IMR-90 (cell line): ENCODE data around the gene NEFH.

Experiments
- MAFK ChIP-seq: IDR thresholded peaks from 2 replicates; pipeline ENCODE4 v1.6.1; 2012; ENCODE audit warnings: low read depth, low read length, improper control_type of control experiment
- MXI1 ChIP-seq: IDR thresholded peaks from 2 replicates; pipeline ENCODE4 v1.6.1; 2012; ENCODE audit warnings: low read depth, mild to moderate bottlenecking, low read length, moderate library complexity, borderline replicate concordance
- POLR2A ChIP-seq: IDR thresholded peaks from 2 replicates; pipeline ENCODE4 v1.6.1; 2012; ENCODE audit warnings: mild to moderate bottlenecking, low read depth, low read length
- RAD21 ChIP-seq: IDR thresholded peaks from 2 replicates; pipeline ENCODE4 v1.6.1; 2012; ENCODE audit warnings: low read length, improper control_type of control experiment
- TF ChIP-seq, protein P1 (sequence below): conservative IDR thresholded peaks from 2 replicates; pipeline ENCODE4 v1.5.1; 2012; ENCODE audit warnings: mild to moderate bottlenecking, low read depth, low read length, improper control_type of control experiment
- TF ChIP-seq, protein P2 (sequence below): fragments of 150-350 bp; IDR thresholded peaks from 2 replicates; pipeline ENCODE4 v1.6.1; 2016; ENCODE audit warnings: low read depth, mild to moderate bottlenecking, low read length, moderate library complexity, borderline replicate concordance
- TF ChIP-seq, protein P3 (sequence below): fragments of 150-350 bp; IDR thresholded peaks from 2 replicates; pipeline ENCODE4 v1.6.1; 2017; ENCODE audit warnings: mild to moderate bottlenecking, antibody characterized with exemption, low read length, low read depth

DNA sequence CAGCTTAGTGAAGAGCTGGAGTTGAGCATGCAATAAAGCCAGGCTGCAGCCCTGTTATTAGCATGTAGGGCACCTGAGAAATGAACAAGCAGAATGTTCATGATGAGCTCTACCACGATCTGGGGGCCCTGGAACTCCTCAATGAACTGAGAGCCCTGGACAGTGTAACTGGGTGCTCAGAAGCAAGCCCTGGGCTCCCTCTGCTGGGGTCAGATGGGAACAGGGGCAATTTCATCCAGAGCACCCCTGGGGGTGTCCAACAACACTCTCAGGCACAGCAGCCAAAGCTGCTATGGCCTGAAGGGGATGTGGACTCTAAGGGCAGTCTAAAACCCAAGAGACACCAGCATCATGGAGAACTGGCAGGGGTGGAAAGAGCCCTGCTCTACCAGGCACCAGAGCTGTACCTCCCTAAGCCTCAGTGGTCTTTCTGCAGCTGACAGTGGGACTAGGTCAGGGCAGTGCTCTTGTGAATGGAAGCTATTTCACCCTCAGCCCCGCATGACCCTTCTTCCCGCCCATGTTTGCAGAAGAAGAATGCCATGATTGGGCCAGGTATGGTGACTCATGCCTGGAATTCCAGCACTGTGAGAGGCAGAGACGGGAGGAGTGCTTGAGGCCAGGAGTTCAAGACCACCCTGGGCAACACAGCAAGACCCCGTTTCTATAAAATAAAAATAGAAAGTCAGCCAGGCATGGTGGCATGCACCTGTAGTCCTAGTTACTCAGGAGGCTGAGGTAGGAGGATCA lies 44.6 kb downstream of the NEFH start:
- no peak for TF ChIP-seq MAFK
- TF ChIP-seq, protein P1, sequence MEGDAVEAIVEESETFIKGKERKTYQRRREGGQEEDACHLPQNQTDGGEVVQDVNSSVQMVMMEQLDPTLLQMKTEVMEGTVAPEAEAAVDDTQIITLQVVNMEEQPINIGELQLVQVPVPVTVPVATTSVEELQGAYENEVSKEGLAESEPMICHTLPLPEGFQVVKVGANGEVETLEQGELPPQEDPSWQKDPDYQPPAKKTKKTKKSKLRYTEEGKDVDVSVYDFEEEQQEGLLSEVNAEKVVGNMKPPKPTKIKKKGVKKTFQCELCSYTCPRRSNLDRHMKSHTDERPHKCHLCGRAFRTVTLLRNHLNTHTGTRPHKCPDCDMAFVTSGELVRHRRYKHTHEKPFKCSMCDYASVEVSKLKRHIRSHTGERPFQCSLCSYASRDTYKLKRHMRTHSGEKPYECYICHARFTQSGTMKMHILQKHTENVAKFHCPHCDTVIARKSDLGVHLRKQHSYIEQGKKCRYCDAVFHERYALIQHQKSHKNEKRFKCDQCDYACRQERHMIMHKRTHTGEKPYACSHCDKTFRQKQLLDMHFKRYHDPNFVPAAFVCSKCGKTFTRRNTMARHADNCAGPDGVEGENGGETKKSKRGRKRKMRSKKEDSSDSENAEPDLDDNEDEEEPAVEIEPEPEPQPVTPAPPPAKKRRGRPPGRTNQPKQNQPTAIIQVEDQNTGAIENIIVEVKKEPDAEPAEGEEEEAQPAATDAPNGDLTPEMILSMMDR, result peak; percentile 42
- no peak for TF ChIP-seq POLR2A
- no peak for TF ChIP-seq MXI1
- TF ChIP-seq RAD21, result peak; percentile 38
- TF ChIP-seq, protein P2, sequence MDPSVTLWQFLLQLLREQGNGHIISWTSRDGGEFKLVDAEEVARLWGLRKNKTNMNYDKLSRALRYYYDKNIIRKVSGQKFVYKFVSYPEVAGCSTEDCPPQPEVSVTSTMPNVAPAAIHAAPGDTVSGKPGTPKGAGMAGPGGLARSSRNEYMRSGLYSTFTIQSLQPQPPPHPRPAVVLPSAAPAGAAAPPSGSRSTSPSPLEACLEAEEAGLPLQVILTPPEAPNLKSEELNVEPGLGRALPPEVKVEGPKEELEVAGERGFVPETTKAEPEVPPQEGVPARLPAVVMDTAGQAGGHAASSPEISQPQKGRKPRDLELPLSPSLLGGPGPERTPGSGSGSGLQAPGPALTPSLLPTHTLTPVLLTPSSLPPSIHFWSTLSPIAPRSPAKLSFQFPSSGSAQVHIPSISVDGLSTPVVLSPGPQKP, result no peak
- TF ChIP-seq, protein P3, sequence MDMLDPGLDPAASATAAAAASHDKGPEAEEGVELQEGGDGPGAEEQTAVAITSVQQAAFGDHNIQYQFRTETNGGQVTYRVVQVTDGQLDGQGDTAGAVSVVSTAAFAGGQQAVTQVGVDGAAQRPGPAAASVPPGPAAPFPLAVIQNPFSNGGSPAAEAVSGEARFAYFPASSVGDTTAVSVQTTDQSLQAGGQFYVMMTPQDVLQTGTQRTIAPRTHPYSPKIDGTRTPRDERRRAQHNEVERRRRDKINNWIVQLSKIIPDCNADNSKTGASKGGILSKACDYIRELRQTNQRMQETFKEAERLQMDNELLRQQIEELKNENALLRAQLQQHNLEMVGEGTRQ, result no peak
